ENCODE results near the gene INHBA.

The INHBA gene

DNA sequence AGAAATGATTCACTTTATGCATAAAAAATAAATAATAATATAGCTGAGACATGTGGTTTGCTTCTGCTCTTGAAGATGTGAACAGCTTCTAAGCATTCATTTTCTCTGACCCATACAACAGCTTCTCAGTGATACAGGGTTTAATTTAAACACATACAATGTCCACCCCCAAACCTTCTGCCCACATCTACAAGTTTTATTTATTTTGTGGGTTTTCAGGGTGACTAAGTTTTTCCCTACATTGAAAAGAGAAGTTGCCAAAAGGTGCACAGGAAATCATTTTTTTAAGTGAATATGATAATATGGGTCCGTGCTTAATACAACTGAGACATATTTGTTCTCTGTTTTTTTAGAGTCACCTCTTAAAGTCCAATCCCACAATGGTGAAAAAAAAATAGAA is 17.2 kb downstream of the INHBA start:
- no peak for DNase-seq

GRCh38 chr7:41682422-41682821 is 20.5 kb downstream of the INHBA start:
- no peak for DNase-seq

GRCh38 chr7:41679566-41679965 is 23.3 kb downstream of the INHBA start:
- DNase-seq = no peak

- no peak for DNase-seq
These were observed 28.3 kb downstream of the INHBA start for GRCh38 chr7:41674505-41675023.

DNA sequence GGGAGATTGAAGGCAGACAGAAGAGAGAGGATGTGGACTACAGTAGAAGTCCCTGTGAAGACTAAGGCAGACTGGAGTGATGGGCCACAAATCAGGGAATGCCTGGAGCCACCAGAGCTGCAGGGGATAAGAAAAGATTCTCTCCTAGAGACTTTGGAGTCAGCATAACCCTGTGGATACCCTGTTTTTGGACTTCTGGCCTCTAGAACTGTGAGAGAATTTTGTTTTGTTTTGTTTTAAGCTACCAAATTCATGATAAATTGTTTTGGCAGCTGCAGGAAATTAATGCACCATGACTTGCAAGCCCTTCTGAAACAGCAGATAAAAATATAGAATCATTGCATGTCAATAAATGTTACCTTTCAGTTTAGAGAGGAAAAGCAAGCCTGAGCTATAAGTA is 41.3 kb downstream of the INHBA start:
- no peak for DNase-seq

DNA sequence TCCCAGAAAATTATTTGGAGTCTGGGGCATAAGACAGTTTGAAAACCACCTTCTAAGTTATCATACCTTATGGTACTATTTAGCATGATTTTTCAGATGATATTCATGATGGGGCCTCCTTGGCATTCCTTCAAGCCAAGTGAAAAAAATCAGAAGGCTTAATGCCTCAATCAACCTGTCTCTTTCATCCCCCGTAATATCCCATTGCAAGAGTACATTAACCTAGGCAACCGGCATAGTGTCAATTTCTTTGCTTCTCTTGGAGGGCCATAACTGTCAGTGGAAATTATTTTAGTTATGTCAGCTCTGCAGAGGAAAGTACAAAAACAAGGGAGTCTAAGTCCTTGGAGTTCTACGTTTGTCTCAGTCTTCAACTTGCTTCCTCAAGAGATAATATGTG is 43.4 kb downstream of the INHBA start:
- DNase-seq = no peak

DNA sequence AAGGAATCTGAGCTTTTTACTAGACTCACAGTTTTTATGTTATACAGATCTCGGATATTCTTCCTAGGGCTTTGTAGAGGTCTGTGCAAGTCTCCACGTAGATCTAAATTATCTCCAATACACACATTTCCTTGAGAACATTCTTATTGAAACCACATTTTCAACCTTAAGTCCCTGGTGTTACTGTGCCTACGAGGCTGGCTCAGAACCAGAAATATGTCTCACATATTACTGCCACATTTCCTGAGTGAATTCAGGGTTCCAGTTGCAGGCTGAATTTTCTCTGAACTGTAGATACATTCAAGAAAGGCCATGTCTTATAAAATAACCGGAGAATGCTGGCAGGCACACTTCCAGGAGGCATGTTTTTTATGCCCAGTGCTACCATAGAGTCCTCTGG is 46.5 kb downstream of the INHBA start:
- DNase-seq = no peak

DNA sequence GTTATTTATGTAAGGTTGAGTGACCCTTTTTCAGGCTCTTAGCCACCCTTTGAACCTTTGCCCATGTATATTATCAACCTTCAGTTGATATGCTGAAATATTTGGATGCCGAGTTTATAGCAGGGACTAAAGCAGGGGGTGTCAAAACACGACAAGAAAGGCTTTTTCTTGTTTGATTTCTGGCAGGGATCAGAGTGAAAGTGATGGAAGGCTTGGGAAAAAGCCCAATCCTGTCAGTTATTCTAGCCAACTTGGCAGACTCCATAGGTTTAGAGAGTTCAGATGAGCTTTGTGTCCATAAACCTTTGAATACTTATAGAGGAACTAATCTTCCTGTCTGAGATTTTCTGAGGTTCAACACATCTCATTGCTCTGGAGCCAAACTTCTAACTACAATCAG is 47.5 kb downstream of the INHBA start:
- DNase-seq = no peak

- no peak for DNase-seq
These were observed 50.6 kb downstream of the INHBA start for GRCh38 chr7:41652267-41652666.

DNA sequence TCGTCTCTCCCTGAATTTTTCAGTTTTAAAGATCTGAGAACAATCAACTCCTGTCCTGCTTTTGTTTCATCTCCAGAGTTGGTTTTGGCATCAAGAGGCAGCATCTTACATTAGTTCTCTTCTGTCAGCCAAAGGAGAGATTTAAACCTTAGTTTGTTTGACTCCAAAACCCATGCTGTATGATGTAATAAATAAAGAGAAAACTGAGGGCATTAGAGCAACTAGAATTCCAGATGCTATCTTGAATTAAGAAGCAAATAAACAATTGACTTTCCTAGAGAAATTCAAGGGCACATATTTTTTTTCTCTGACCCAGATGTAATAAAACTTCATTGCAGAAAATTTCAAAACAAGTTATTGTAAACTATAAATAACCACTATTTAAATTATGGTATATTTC is 54.4 kb downstream of the INHBA start:
- DNase-seq = no peak

GRCh38 chr7:41643616-41644015 is 59.3 kb downstream of the INHBA start:
- DNase-seq = no peak

DNA sequence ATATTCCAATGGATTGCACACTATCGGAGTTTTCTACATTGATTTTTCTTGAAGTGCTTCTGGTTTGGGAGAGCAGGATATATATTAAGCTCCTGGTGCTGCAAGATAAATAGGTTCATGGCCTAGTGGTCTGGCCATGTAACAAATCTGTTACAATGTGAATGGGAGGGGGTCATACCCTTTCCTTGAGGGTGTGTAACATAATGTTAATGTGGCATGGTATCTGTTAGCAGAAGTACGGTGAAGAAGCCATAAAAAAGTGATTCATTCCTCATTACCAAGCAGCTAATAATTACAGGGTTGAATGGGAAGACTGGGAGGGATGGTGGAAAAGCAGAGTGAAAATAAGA is 61.2 kb downstream of the INHBA start:
- DNase-seq = no peak

GRCh38 chr7:41641011-41641664 is 61.8 kb downstream of the INHBA start:
- DNase-seq = no peak

DNA sequence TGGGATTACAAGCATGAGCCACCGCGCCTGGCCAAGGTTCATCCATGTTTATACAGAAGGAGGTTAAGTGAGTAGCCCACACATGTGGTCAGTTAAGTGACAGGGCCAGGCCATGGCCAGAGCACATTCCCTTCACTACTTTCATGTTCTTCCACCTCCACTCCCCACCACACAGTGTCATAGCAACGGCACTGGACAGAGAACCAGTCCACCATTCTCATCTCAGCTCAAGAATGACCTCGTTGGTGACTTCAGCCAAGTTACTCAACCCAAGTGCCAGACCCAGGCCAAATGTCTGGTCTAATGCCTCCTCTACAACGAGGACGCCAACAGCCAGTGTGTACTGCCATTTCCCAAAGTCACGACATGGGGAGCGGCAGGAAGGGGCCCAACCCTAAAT is 62.4 kb downstream of the INHBA start:
- no peak for DNase-seq

DNA sequence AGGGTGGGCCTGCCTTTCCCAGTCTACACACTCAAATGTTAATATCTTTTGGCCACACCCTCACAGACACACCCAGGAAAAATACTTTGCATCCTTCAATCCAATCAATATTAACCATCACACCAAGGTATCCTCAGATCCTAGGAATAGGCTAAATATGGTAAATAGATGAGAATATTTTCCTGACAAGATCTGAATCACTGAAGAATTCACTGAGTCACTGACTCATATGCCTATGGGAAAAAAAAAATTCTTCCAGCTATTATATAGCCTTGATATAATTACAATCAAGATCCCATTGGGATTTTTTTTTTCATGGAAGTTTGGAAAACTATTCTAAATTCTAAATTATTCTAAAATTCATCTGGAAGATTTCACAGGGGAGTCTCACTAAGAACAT is 65.8 kb downstream of the INHBA start:
- DNase-seq = no peak
